HG03060 (cell line): ENCODE data around the gene CTCF.

ENCODE experiments used
- ATAC-seq: cut with Tn5 transposase; IDR thresholded peaks from one replicate; pipeline ENCODE4 v1.9.1; 2021; ENCODE audit warnings: low read depth, moderate number of reproducible peaks; ENCODE audit not compliant: unreplicated experiment

CTCF gene

DNA sequence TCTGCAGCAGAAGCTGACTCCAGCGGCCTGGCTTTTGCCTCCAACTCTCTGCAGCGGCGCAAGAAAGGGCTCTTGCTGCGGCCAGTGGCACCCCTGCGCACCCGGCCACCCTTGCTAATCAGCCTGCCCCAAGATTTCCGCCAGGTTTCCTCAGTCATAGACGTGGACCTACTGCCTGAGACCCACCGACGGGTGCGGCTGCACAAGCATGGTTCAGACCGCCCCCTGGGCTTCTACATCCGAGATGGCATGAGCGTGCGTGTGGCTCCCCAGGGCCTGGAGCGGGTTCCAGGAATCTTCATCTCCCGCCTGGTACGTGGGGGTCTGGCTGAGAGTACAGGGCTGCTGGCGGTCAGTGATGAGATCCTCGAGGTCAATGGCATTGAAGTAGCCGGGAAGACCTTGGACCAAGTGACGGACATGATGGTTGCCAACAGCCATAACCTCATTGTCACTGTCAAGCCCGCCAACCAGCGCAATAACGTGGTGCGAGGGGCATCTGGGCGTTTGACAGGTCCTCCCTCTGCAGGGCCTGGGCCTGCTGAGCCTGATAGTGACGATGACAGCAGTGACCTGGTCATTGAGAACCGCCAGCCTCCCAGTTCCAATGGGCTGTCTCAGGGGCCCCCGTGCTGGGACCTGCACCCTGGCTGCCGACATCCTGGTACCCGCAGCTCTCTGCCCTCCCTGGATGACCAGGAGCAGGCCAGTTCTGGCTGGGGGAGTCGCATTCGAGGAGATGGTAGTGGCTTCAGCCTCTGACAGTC lies 99.7 kb downstream of the CTCF start:
- ATAC-seq = no peak

DNA sequence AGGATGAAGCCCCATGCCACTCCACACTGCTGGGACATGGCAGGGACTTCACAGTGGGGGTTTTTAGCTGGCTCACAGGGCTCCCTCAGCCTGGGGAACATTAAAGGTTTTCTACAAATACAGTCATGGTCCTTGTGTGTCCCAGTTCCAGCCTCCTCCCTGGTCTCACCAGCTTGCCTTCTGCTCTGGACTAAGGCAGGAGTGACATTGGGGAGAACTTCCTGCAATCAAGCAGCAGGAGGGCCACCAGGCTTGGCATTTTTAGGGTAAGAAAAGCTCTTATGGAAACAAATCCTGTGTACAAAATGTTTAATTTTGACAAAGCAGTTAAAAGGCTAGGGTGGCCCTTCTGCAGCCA lies 100.3 kb downstream of the CTCF start:
- ATAC-seq = no peak

DNA sequence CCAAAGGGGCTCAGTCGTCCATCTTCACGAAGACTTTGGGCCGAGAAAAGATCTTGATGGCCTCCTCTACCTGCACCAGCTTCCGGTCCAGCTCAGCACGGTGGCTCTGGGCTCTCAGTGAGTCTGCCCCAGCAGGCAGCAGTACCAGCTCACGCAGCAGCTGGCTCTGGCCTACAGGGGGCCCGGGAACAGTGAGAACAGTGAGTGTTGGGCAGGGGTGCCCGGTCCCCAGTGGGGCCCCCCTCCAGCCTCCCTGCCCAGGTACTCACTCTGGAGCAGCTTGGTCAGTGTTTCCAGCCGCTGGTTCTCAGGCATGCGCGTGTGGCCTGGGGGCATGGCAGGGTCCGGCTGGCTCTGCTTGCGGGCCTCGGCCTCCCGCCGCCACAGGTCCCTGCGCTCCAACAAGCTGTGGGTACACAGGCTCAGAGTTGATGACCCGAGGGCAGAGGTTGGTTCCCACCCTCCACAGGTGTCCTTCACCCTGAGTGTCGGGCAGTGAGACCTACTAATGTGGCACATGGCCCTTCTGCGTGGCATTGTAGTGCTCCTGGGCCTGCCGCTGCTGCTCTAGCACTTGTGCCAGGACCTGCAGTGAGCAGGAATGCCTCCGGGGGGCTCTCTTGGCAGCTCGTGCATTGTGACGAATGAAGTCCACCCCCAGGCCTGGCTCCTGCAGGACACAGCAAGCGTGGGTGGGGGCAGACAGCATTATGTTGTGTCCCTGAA lies 101.0 kb downstream of the CTCF start:
- ATAC-seq = no peak

DNA sequence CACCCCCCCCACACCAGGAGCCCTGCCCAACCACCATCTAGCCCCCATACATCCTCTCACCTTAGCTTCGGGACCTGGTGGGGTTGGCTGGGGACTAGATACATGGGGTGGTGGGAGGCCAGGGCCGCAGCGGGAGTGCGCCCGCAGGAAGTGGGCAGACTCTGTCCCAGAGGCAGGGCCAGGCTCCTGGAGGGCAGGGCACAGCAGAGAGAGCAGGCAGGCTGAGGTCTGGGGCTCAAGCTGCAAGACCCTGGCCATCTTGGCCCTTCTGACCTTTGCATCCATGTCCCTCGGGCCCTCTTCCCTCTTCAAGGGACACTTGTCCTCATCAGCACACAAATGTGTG lies 101.5 kb downstream of the CTCF start:
- no peak for ATAC-seq

DNA sequence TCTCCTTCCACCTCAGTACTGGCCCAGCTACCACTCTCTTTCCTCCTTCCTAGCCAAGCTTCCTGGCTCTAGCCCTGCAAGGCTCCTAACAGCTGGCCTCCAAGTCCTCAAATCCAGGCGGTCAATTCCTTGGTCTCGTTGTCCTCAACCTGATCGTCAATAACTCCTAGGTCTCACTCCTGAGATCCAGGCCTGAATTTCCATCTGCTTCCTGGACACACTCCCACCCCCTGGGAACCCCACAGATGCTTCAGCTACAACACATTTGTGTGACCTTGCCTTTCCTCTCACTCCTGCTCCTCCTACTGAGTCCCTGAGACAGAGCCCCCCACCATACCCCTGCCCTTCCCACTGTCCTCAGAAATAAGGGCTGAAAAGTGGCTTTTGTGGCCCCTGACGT lies 101.9 kb downstream of the CTCF start:
- no peak for ATAC-seq

DNA sequence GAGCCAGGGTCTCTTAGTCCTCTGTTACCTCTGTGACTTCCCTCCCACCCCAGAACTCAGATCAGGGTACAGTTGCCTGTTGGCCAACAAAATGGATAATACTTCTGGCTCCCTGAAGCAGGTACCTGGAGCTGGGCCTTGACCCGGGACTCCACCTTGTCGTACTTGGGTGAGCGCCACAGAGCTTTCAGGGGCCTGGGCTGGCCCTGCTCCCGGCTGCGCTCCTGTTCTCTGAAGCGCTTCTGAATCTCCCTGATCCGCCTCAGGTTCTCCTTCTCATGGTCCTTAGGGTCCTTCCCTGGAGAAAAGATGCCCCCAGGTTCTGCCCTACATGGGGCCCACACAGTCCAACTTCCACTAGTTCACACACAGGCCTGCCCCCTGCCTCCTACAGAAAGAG lies 102.5 kb downstream of the CTCF start:
- no peak for ATAC-seq

DNA sequence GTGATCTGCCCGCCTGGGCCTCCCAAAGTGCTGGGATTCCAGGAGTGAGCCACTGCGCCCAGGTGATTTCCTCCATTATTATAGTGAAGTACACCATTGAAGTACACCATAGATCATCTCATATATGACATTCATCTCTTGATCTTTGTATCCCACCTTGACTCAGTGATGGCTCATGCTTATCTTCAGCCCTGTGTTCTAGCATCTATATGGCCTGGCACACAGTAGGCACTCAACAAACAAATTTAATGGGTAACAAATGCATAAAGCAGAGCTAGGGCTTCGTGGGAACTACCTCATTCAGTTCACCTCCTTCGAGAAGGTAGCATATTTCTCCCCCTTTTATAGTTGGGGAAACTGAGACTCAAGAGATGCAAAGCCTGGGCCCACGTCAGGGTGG lies 103.3 kb downstream of the CTCF start:
- ATAC-seq = no peak

DNA sequence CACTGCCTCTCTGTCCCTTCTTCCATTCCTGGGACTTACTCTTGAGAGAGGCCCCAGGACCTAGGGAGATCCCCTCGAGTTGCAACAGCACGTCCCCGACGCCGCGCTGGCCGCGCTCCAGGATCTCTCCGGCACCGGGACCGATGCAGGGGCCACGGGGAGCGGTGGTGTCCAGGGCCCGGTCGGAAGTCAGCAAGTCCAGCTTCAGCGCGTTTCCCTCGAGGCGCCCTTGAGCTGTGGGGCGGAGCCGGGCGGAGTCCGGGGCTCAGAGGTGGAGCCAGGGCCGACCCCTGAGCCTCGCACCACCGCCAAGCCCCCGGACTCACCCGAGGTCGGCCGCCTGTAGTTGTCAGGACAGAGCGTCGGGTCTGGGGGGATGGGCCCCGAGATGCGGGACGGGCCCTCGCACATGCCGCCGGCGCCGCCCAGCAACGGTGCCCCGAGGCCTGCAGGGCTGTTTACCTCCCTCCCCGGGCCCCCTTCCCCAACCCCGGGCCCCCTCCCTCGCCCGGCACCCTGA lies 103.8 kb downstream of the CTCF start:
- ATAC-seq = no peak

DNA sequence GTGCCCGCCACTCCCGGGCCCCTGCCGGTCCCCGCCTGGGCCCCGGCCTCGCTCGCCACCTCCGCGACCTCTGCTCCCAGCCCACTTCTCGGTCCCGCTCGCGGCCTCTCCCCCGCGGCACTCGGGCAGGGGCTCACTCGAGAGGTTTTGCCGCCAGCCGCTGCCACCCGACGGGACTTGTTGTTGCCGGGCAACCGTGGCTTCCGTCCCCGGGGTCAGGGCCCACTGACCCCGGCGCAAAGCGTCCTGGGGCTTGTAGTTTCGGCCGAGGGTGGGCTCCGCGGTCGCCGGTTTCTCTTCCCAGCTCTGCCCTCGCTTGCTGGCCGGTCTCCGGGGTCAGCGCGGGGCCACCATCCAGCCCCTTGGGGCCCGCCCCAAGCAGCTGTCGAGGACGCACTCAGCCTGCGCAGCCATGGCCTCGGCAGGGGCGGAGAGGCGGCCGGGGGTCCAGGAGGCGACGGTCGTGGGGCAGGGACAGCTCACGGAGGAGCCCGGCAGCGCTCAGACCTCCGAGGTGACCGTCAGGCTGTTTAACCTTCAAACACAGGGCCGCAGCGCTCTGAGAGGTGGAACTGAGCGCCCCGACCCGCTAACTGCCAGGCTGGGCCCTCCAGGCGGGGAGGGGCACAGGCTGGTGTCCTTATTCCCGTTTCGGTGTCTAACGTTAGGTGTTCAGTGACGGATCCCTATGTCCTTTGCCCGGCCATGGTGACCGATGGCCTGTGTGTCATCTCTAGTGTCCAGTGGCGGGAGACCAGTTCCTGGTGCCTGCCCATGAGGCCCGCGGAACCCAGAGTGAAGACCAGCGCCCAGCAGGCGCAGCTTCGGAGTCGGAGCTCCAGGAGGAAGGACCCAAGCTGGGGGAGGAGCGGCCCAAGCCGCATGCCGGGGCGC lies 104.5 kb downstream of the CTCF start, which contains the start of the genes C16orf86 and ENKD1:
C16orf86 (plus strand) TSS at position 256 of the 894 bp plus-strand sequence; CDS start at position 413, 157 bp downstream.
ENKD1 (minus strand) TSS at position 192 of the 894 bp plus-strand sequence. CDS start 308 bp downstream, outside the sequence.
- no peak for ATAC-seq

DNA sequence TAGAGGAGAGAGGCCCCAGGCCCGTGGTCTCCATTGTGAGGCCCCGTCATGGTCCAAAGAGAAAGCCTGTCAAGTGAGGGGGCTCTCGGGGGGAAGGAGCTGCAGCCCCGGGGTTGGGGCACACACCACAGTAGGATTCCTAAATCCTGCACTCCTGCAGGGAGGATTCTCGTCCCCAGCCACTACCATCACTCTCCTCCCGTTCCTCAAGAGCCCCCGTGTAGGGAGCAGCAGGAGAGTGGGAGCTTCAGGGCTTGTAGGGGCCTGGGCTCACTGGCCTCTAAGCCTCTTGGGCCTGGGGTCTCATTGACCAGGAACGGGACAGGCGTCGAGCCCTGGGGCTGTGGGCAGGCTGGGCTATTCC lies 105.1 kb downstream of the CTCF start:
- no peak for ATAC-seq

DNA sequence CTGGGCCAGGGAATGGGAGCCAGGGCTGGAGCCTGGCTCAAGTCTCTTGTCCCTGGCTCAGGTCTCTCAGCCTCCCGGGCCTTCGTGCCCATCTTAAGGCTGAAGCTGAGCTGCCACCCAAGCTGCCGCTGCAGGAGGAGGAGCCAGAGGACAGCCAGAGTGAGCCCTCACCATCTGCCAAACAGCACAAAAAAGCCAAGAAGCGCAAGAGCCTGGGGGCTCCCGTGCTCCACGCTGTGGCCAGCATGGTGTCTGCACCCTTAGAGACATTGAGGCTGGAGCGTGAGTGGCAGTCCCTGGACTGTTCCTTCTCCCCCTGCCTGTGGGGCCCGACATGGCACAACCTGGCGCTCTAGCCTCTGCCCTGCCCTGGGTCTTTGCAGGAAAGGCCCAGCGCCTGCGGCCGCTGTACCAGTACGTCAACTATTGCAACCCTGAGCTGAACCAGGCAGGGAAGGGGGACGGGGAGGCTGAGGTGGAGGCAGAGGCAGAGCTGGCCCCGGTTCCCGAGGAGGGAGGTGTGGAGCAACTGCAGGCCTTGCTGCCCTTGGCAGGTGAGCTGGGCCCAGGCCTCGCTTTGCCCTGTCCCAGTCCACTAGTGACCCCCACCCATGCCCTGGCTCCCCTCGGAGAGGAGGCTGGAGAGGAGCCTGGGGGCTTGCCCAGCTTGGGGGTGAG lies 105.6 kb downstream of the CTCF start:
- peak; percentile 66 for ATAC-seq

DNA sequence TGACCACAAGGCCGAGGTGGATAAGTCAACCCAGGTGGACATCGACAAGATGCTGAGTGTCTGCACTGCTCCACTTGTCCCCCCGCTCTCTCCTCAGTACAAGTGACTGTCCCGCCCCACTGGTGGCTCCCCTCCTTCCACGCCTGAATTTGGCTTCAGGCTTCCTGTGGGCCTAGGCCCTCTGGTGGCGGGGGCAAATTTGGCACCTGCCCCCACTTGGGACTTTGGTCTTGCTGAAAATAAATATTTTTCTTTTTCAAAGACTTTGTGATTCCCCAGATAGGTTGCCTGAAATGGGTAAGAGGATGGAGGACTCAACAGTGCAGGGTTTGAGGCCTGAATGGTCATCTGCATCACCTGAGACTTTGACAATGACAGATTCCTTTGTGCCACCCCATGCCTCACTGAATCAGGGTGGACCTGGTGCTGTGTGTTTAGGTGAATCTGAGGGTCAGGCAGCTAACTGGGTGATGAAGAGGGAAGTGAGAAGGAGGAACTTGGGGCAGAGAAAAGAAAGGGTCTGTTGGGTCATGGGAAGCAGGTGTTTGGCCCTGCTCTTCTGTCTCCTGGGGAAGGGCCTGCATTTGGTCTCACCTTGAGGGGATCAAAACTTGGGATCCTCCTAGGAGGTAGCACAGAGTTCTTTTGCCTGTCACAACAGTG lies 106.3 kb downstream of the CTCF start:
- ATAC-seq = no peak

DNA sequence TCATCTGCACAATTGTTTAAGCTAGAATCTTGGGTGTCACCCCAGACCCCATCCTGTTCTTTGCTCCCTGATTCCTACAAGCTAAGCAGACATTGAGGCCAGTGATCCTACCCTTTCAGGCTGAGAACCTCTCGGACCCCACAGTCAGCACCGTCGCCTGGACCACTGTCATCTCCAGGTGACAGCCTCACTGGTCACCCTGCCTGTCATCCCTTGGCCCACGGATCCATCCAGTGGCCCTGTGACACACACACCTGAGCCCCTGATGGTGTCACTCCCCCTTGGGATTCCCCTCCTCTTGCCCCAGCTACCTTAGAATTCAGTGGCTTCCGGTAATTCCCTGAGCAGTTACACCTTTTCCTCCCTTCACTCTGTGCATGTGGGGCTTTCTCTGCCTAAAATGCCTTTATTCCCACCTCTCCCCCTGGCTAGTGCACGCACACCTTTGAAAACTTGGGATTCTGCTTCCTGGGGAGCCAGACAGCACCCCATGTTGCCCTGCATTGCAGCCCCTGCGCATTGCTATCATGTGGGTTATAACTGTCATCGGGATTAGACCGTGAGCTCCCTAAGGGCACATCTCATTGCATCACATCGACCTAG lies 107.3 kb downstream of the CTCF start:
- no peak for ATAC-seq

DNA sequence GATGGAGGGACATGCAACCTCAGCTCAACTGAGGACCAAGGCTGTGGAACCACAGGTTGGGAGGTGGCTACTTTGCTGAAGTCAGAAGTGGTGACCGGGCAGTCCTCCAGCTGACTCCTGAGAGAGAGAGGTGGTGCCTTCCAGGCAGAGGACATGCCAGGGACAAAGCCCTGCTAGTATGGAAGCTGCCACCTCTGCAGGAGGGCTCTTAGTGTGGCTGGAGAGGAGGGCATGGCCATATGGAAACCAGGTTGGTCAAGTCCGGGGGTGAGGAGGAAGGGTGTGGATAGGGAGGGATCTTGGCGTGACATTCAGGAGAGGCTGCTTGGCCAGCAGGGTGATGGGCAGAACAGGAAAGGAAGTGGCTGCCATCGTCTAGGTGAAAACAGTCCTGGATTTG lies 110.0 kb downstream of the CTCF start:
- no peak for ATAC-seq

DNA sequence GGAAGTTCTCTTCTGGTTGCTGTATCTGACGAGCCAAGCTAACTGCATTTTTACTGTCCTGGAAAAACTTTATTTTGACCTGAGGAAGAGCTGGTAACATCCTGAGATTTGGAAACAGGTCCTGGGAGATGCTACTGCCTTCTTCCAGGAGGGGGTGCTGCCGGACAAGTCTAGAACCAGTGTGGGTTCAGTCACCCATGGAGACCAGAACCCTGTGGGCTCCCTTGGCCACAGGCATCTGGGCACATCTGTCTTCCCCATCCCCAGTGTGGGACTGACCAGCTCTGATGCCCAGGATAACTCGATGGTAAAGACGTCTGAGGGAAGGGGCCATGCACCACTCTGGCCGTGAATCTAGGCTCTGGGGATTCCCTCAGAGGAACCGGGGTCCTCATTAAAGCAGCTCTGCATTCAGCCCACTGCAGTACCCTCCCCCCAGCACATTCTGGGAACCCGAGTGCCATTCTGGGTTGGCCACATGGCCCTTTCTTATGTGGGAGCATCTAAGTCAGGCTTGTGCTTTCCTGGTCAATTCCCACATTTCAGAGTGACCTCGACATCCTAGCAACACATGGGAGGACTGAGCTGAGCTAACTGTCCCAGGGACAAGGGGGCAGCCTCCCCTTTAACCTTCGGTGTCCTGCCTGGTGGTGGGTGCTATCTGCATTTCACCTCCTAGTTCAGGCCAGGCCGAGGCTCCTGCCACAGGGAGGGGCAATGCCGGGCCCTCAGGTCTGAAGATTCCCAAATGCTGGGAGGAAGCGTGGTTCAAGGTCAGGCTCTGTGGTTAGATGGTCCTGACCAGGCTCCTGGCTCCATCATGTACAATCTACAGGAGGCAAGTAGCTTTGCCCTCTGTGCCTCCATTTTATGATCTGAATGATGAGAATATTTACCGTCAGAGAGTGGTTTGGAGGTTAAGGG lies 110.7 kb downstream of the CTCF start:
- no peak for ATAC-seq

DNA sequence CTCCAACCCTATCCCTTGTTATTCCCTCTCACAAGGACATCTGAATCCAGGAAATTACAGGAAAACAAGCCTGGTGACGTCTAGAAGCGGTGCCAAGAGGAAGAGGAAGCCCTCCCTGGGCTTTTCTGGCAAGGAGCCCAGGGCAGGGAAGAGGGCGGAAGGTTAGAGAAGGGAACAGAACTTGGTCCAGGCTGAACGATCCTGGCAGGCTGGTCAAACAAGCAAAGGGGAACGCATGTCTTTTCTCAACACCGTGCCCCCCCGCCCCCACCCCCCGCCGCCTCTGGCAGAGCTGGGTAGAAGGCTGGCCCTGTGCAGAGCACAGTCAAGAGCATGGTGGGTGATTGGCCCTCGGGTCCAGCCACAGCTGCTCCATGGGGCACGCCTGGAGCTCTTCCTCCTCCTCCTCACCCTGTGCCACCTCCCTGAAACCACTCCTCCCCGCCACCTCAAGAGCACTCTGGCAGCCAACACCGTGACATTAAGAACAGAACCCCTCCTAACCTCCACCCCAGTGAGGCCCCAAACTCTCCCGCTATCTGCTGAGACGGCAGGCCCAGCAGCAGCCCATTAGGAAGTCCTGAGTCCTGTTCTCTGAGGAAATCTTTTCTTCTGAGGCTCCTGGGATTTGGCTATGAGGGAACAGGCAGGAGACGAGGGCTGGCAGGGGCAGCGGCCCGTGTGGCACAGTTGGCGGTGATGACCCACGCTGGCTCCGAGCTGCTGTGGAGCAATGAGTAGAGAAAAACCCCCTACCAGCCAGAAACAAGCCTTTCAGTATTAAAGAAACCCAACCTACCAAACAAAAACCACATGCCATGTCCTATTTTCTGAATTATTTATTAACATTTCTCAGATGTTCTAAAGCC lies 111.6 kb downstream of the CTCF start:
- ATAC-seq = no peak

DNA sequence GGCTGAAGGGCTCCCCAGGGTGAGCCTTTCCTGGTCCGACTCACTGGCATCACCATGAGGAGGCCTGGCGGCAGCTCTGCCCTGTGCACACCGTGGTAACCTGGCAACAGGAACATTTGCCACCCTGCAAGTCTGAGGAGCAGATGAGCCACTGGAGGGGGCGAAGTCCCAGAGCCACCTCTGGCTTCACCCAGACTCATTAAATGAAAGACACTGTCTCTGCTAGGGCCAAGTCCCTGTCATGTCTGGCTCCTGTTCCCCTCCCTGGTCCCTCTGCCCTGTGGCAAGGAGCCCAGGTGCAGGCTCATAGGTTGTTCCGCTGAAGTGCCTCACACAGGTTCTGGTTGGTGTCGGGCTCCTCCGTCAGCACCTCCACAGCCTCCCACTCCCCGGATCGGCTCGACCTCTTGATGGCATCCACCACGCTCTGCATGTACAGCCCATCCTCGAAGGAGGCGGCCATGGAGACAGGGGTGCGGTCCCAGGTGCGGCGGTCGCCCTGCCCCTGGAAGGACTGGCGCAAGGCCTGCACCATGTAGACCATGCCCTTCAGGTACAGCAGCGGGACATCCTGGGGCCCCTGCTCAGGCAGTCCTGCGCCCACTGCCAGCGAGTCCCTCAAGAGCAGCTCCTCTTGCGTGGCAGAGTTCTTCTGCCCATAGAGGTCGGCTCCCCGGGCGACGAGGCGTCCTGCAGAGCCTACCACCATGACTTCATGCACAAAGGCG lies 112.7 kb downstream of the CTCF start:
- ATAC-seq = no peak
